Hepatocyte (in vitro differentiated cells): Measurements from ENCODE around the gene VWF.

ENCODE experiments used
- CTCF ChIP-seq: fragments of 200-600 bp; sonication (generic); IDR thresholded peaks from 2 replicates; pipeline ENCODE4 v1.5.1; 2016; ENCODE audit warnings: antibody characterized with exemption, mild to moderate bottlenecking; ENCODE audit not compliant: poor library complexity
- EZH2 ChIP-seq: fragments of 200-600 bp; sonication (generic); IDR thresholded peaks from 2 replicates; pipeline ENCODE4 v1.6.1; 2016; ENCODE audit warnings: antibody characterized with exemption, mild to moderate bottlenecking, borderline replicate concordance

GRCh38 chr12:6036509-6036908 lies 88.0 kb downstream of the VWF start:
- no peak for TF ChIP-seq CTCF
- TF ChIP-seq EZH2, result no peak
